HG03558 (cell line): ENCODE data around the gene RYK.
"Not testable (repeated sequence)": the region's sequence is repeated elsewhere in the genome, so short reads cannot be mapped to it uniquely, and the experiment has no call there.

Experiments
- ATAC-seq: cut with Tn5 transposase; IDR thresholded peaks from one replicate; pipeline ENCODE4 v1.9.1; 2021; ENCODE audit warnings: moderate number of reproducible peaks; ENCODE audit not compliant: unreplicated experiment; ENCODE audit errors: extremely low read depth

Gene RYK

GRCh38 chr3:134228035-134228434 is 22.6 kb downstream of the RYK start:
- no peak for ATAC-seq

GRCh38 chr3:134224796-134225156 is 25.9 kb downstream of the RYK start:
- not testable (repeated sequence) for ATAC-seq

- ATAC-seq, result no peak
Observed at GRCh38 chr3:134222835-134223234, 27.8 kb downstream of the RYK start.

GRCh38 chr3:134216851-134217250 is 33.8 kb downstream of the RYK start:
- ATAC-seq, result no peak

- no peak for ATAC-seq
Observed at GRCh38 chr3:134216191-134216764, 34.4 kb downstream of the RYK start.

- no peak for ATAC-seq
Observed at GRCh38 chr3:134214239-134214638, 36.4 kb downstream of the RYK start.

- ATAC-seq, result no peak
Observed at GRCh38 chr3:134212967-134213665, 37.5 kb downstream of the RYK start.

- peak; percentile 48 for ATAC-seq
Observed at GRCh38 chr3:134211797-134212196, 38.9 kb downstream of the RYK start.

GRCh38 chr3:134205451-134205850 is 45.2 kb downstream of the RYK start:
- no peak for ATAC-seq

GRCh38 chr3:134201201-134202130 is 49.2 kb downstream of the RYK start:
- ATAC-seq, result no peak

- not testable (repeated sequence) for ATAC-seq
Observed at GRCh38 chr3:134199880-134200279, 50.8 kb downstream of the RYK start.

GRCh38 chr3:134199240-134199639 is 51.4 kb downstream of the RYK start:
- ATAC-seq, result no peak

GRCh38 chr3:134198414-134198813 is 52.2 kb downstream of the RYK start:
- no peak for ATAC-seq

GRCh38 chr3:134197681-134198261 is 52.9 kb downstream of the RYK start:
- peak; percentile 62 for ATAC-seq

GRCh38 chr3:134194247-134194646 is 56.4 kb downstream of the RYK start:
- ATAC-seq, result no peak

GRCh38 chr3:134190250-134190649 is 60.4 kb downstream of the RYK start:
- ATAC-seq, result no peak

GRCh38 chr3:134189849-134190248 is 60.8 kb downstream of the RYK start:
- ATAC-seq, result no peak

- no peak for ATAC-seq
Observed at GRCh38 chr3:134186391-134186790, 64.3 kb downstream of the RYK start.

- ATAC-seq, result no peak
Observed at GRCh38 chr3:134180761-134181160, 69.9 kb downstream of the RYK start.

- no peak for ATAC-seq
Observed at GRCh38 chr3:134179508-134179907, 71.2 kb downstream of the RYK start.

- ATAC-seq, result no peak
Observed at GRCh38 chr3:134163096-134163495, 87.6 kb downstream of the RYK start.
